ENCODE measurements around the gene RNF215. TPM values are rescaled to one million over a fixed set of nuclear protein-coding genes. Genes with fewer than 3 reads are reported as not detected.
A peak's percentile ranks its signal among the peaks of the same experiment; 100 is the strongest.

RNF215 gene
- total and polyA plus RNA-seq, 2 of the 13 experiments (the other 11 are each of a cell fraction or from before 2014, with no cell fraction given) = 5.3 to 6.1 TPM

DNA sequence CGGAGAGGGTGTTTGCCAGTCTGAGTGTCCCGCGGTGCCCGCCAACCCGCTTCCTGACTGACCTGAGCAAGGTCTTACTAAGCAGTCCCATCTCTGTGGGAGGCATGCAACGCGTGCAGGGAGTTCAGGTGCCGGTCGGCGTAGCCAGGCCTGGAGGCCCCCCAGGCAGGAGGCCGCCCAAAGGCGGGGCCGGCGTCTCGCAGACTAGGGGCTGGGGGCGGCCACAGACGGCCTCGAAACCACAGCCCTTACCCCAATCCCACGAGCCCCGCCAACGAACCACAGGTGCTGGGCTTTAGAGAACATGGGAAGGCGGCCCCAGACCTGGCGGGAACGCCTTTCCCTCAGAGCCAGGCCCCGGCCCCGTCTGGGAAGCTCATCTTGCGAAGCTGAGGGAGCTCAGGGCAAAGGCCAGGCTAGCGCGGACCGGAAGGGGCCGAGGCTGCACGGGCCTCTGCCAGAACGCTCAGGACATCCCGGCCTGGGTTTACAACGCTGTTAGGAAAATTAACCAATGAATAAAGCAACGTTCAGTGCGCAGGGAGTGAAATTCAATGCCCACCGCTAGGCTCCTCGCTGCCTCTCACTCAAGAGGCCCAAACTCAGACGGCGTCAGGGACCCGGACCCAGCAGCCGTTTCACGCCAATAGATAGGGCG, 36.2 kb upstream of the RNF215 start (continued):
- TF ChIP-seq, protein P1, sequence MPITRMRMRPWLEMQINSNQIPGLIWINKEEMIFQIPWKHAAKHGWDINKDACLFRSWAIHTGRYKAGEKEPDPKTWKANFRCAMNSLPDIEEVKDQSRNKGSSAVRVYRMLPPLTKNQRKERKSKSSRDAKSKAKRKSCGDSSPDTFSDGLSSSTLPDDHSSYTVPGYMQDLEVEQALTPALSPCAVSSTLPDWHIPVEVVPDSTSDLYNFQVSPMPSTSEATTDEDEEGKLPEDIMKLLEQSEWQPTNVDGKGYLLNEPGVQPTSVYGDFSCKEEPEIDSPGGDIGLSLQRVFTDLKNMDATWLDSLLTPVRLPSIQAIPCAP (CRISPR knock-in tag; IDR thresholded peaks at IDR 0.05; ENCODE audit: low read depth) = 0 out of 2 replicates have a peak, but pooled peaks have one; percentile 56
- TF ChIP-seq ZNF547 (CRISPR knock-in tag; IDR thresholded peaks at IDR 0.05) (peak; percentile 57; the same call in 1 of the 2 replicates), MATR3 (CRISPR knock-in tag; IDR thresholded peaks at IDR 0.05) (no peak), CCDC6 (CRISPR knock-in tag; IDR thresholded peaks at IDR 0.05) (0 out of 2 replicates have a peak, but pooled peaks have one; percentile 76), ZNF556 (CRISPR knock-in tag; IDR thresholded peaks at IDR 0.05; ENCODE audit: borderline replicate concordance) (peak; percentile 88), TOPORS (CRISPR knock-in tag; IDR thresholded peaks at IDR 0.05) (0 out of 2 replicates have a peak, but pooled peaks have one; percentile 49), ZMYM4 (CRISPR knock-in tag; IDR thresholded peaks at IDR 0.05) (no peak; the same call in 1 of the 2 replicates), ELF3 (CRISPR knock-in tag; IDR thresholded peaks at IDR 0.05) (no peak), SAFB2 (CRISPR knock-in tag; IDR thresholded peaks at IDR 0.05; ENCODE audit: borderline replicate concordance, low read depth) (0 out of 2 replicates have a peak, but pooled peaks have one; percentile 54), BCL6 (CRISPR knock-in tag; IDR thresholded peaks at IDR 0.05) (no peak; the same call in 1 of the 2 replicates), HNRNPK (IDR thresholded peaks at IDR 0.05; ENCODE audit: low read depth, low read length, poor library complexity, severe bottlenecking) (no peak)
- TF ChIP-seq, protein P2, sequence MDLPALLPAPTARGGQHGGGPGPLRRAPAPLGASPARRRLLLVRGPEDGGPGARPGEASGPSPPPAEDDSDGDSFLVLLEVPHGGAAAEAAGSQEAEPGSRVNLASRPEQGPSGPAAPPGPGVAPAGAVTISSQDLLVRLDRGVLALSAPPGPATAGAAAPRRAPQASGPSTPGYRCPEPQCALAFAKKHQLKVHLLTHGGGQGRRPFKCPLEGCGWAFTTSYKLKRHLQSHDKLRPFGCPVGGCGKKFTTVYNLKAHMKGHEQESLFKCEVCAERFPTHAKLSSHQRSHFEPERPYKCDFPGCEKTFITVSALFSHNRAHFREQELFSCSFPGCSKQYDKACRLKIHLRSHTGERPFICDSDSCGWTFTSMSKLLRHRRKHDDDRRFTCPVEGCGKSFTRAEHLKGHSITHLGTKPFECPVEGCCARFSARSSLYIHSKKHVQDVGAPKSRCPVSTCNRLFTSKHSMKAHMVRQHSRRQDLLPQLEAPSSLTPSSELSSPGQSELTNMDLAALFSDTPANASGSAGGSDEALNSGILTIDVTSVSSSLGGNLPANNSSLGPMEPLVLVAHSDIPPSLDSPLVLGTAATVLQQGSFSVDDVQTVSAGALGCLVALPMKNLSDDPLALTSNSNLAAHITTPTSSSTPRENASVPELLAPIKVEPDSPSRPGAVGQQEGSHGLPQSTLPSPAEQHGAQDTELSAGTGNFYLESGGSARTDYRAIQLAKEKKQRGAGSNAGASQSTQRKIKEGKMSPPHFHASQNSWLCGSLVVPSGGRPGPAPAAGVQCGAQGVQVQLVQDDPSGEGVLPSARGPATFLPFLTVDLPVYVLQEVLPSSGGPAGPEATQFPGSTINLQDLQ (CRISPR knock-in tag; IDR thresholded peaks at IDR 0.05) = no peak
- TF ChIP-seq, protein P3, sequence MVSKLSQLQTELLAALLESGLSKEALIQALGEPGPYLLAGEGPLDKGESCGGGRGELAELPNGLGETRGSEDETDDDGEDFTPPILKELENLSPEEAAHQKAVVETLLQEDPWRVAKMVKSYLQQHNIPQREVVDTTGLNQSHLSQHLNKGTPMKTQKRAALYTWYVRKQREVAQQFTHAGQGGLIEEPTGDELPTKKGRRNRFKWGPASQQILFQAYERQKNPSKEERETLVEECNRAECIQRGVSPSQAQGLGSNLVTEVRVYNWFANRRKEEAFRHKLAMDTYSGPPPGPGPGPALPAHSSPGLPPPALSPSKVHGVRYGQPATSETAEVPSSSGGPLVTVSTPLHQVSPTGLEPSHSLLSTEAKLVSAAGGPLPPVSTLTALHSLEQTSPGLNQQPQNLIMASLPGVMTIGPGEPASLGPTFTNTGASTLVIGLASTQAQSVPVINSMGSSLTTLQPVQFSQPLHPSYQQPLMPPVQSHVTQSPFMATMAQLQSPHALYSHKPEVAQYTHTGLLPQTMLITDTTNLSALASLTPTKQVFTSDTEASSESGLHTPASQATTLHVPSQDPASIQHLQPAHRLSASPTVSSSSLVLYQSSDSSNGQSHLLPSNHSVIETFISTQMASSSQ (IDR thresholded peaks at IDR 0.05; ENCODE audit: low read depth) = no peak
- TF ChIP-seq, protein P3 (CRISPR knock-in tag; IDR thresholded peaks at IDR 0.05; ENCODE audit: borderline replicate concordance) = peak; percentile 46; the same call in 1 of the 2 replicates
- TF ChIP-seq, protein P4, sequence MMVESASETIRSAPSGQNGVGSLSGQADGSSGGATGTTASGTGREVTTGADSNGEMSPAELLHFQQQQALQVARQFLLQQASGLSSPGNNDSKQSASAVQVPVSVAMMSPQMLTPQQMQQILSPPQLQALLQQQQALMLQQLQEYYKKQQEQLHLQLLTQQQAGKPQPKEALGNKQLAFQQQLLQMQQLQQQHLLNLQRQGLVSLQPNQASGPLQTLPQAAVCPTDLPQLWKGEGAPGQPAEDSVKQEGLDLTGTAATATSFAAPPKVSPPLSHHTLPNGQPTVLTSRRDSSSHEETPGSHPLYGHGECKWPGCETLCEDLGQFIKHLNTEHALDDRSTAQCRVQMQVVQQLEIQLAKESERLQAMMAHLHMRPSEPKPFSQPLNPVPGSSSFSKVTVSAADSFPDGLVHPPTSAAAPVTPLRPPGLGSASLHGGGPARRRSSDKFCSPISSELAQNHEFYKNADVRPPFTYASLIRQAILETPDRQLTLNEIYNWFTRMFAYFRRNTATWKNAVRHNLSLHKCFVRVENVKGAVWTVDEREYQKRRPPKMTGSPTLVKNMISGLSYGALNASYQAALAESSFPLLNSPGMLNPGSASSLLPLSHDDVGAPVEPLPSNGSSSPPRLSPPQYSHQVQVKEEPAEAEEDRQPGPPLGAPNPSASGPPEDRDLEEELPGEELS (CRISPR knock-in tag; IDR thresholded peaks at IDR 0.05) = peak; percentile 21
- TF ChIP-seq, protein P5, sequence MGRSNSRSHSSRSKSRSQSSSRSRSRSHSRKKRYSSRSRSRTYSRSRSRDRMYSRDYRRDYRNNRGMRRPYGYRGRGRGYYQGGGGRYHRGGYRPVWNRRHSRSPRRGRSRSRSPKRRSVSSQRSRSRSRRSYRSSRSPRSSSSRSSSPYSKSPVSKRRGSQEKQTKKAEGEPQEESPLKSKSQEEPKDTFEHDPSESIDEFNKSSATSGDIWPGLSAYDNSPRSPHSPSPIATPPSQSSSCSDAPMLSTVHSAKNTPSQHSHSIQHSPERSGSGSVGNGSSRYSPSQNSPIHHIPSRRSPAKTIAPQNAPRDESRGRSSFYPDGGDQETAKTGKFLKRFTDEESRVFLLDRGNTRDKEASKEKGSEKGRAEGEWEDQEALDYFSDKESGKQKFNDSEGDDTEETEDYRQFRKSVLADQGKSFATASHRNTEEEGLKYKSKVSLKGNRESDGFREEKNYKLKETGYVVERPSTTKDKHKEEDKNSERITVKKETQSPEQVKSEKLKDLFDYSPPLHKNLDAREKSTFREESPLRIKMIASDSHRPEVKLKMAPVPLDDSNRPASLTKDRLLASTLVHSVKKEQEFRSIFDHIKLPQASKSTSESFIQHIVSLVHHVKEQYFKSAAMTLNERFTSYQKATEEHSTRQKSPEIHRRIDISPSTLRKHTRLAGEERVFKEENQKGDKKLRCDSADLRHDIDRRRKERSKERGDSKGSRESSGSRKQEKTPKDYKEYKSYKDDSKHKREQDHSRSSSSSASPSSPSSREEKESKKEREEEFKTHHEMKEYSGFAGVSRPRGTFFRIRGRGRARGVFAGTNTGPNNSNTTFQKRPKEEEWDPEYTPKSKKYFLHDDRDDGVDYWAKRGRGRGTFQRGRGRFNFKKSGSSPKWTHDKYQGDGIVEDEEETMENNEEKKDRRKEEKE (IDR thresholded peaks at IDR 0.05) = no peak
